Prostate gland (tissue), 2 donors: ENCODE data around the gene PLXND1. TPM values are rescaled to one million over a fixed set of nuclear protein-coding genes. Genes with fewer than 3 reads are reported as not detected.

Source experiments
- DNase-seq: peaks from one replicate; pipeline ENCODE4 v3.0.0-alpha.2; 2019; ENCODE audit warnings: low spot score
- H3K27ac ChIP-seq, 2 donors: fragments of 200-600 bp; sonication (generic); 2 replicates each; pipeline ENCODE4 v1.5.1; 2017 to 2019
- H3K27me3 ChIP-seq: fragments of 200-600 bp; sonication (generic); replicated peaks from 2 replicates; pipeline ENCODE4 v1.5.1; 2019; ENCODE audit not compliant: insufficient read depth
- H3K36me3 ChIP-seq, 2 donors: fragments of 200-600 bp; sonication (generic); 1 replicate in 1 of 2; 2 replicates in 1 of 2; pipeline versions ENCODE4 v1.5.1 to v1.8.1; 2017 to 2019
- H3K4me1 ChIP-seq: fragments of 200-600 bp; sonication (generic); replicated peaks from 2 replicates; pipeline ENCODE4 v1.5.1; 2019
- H3K4me3 ChIP-seq, 2 donors: fragments of 200-600 bp; sonication (generic); 2 replicates each; pipeline ENCODE4 v1.5.1; 2017 to 2019
- H3K9me3 ChIP-seq: fragments of 200-600 bp; sonication (generic); 2 replicates; pipeline ENCODE4 v1.5.1; 2017
- CTCF ChIP-seq, 4 experiments: fragments of 200-600 bp in 2 of 4; fragments of 450-650 bp in 2 of 4; sonication (generic) in 2 of 4; IDR thresholded peaks; 1 replicate in 3 of 4; 2 replicates in 1 of 4; pipeline ENCODE4 v1.5.1; 2016 to 2019; ENCODE audit warnings: antibody characterized with exemption in 4 of 4, mild to moderate bottlenecking in 2 of 4, moderate library complexity in 2 of 4
- POLR2A ChIP-seq: fragments of 450-650 bp; IDR thresholded peaks from one replicate; pipeline ENCODE4 v1.6.1; 2016; ENCODE audit warnings: antibody characterized with exemption, mild to moderate bottlenecking
- POLR2AphosphoS5 ChIP-seq: sonication (generic); formaldehyde crosslinking; IDR thresholded peaks from one replicate; pipeline ENCODE4 v1.6.1; 2017; ENCODE audit warnings: antibody characterized with exemption
- WGBS: methylation state at CpG from one replicate; pipeline ENCODE4 v1.1.5; 2018; 5-methylcytosine and 5-hydroxymethylcytosine counted together
- intact Hi-C: fragments of 100-400 bp; cut with DNase I; formaldehyde crosslinking; loops from one replicate; pipeline ENCODE4 v1.14.2; 2022
- total RNA-seq, 2 donors: library from RNA; depleted of rRNA; stranded (reverse); fragments of >200 nt; gene quantifications; one replicate each; pipeline ENCODE4 v1.1.0, GENCODE V29; 2016

PLXND1 gene
- total RNA-seq, 2 donors from 2014 or later: 19.7 to 83.6 TPM

GRCh38 chr3:129567176-129567705 lies 39.2 kb downstream of the PLXND1 start:
- Histone ChIP-seq H3K36me3 (no peaks in the 10 kb centered on the region), H3K27ac (no peak overlapping the region), H3K4me3 (no peak overlapping the region), H3K4me1 (no peaks in the 10 kb centered on the region), H3K27me3 (no peaks in the 10 kb centered on the region), H3K9me3 (no peaks in the 10 kb centered on the region)
- DNase-seq: no peak
- intact Hi-C loops: no loop called here
- TF ChIP-seq POLR2A: no peak
- 65% methylated on average over 18 of the region's 18 CpGs for WGBS

- Histone ChIP-seq H3K9me3 (no peaks in the 10 kb centered on the region), H3K27ac (no peak overlapping the region), H3K27me3 (no peaks in the 10 kb centered on the region), H3K4me3 (no peak overlapping the region), H3K4me1 (no peaks in the 10 kb centered on the region), H3K36me3 (no peaks in the 10 kb centered on the region)
- intact Hi-C loops: no loop called here
- DNase-seq: no peak
- TF ChIP-seq POLR2A (no peak), POLR2AphosphoS5 (no peak), CTCF (IDR thresholded peaks at IDR 0.05) (no peak)
- WGBS: 98% methylated on average over 7 of the region's 7 CpGs
These were observed 40.6 kb downstream of the PLXND1 start for GRCh38 chr3:129565902-129566301.

GRCh38 chr3:129564981-129565644 lies 41.4 kb downstream of the PLXND1 start:
- Histone ChIP-seq H3K4me3 (no peak overlapping the region), H3K4me1 (no peaks in the 10 kb centered on the region), H3K9me3 (no peaks in the 10 kb centered on the region), H3K27me3 (no peaks in the 10 kb centered on the region), H3K36me3 (no peaks in the 10 kb centered on the region), H3K27ac (no peak overlapping the region)
- TF ChIP-seq POLR2A (no peak), CTCF (IDR thresholded peaks at IDR 0.05) (no peak), POLR2AphosphoS5 (no peak)
- intact Hi-C loops: no loop called here
- WGBS: 89% methylated on average over 21 of the region's 21 CpGs
- DNase-seq: no peak

GRCh38 chr3:129563850-129564535 lies 42.5 kb downstream of the PLXND1 start:
- Histone ChIP-seq H3K27me3 (no peaks in the 10 kb centered on the region), H3K36me3 (no peaks in the 10 kb centered on the region), H3K9me3 (no peaks in the 10 kb centered on the region), H3K4me3 (no peak overlapping the region), H3K4me1 (no peaks in the 10 kb centered on the region), H3K27ac (peak overlapping the region in 1 of 2 donors; percentile 16)
- no peak for DNase-seq
- intact Hi-C loops: no loop called here
- 73% methylated on average over 8 of the region's 8 CpGs for WGBS
- TF ChIP-seq POLR2AphosphoS5 (no peak), POLR2A (no peak), CTCF (IDR thresholded peaks at IDR 0.05) (no peak)

- Histone ChIP-seq H3K4me3 (no peak overlapping the region), H3K36me3 (no peaks in the 10 kb centered on the region), H3K9me3 (no peaks in the 10 kb centered on the region), H3K27me3 (no peaks in the 10 kb centered on the region), H3K27ac (no peak overlapping the region), H3K4me1 (no peaks in the 10 kb centered on the region)
- intact Hi-C loops: no loop called here
- no peak for DNase-seq
- 94% methylated on average over 12 of the region's 12 CpGs for WGBS
- TF ChIP-seq CTCF (IDR thresholded peaks at IDR 0.05) (no peak), POLR2A (no peak), POLR2AphosphoS5 (no peak)
These were observed 43.1 kb downstream of the PLXND1 start for GRCh38 chr3:129563332-129563731.
